HepG2 (cell line): ENCODE results near the gene DHX36. TPM values are rescaled to one million over a fixed set of nuclear protein-coding genes. Genes with fewer than 3 reads are reported as not detected.

ENCODE experiments used
- ATAC-seq: fragments of 200-7000 bp; cut with Tn5 transposase; 3 replicates; pipeline ENCODE4 v1.9.1; 2020; ENCODE audit warnings: mild to moderate bottlenecking, moderate library complexity
- BruUV-seq: library from RNA; stranded (reverse); fragments of 400-500 nt; replicated peaks from 2 replicates; lab custom pipeline; 2021; lab: Mats Ljungman, UMichigan
- CTCF ChIA-PET: fragments of 300-600 bp; formaldehyde crosslinking; extraction: SDS; loops from one replicate; lab custom pipeline; 2021; ENCODE audit warnings: low total read pairs, inconsistent platforms, low intra/inter-chr PET ratio; lab: Yijun Ruan, JAX
- POLR2A ChIA-PET: fragments of 350-600 bp; sonication (Branson Sonifier 250); formaldehyde crosslinking; loops from one replicate; lab custom pipeline; 2020; ENCODE audit warnings: antibody characterized with exemption, inconsistent platforms; lab: Yijun Ruan, JAX
- DNase-seq: peaks from one replicate; pipeline ENCODE4 v3.0.0-alpha.2; 2015; ENCODE audit warnings: low spot score
- FAIRE-seq: peaks from 3 replicates; lab custom pipeline; 2011; peaks lifted over from hg19 to GRCh38; lab: Jason Lieb, UNC
- H2AFZ ChIP-seq: one replicate; pipeline ENCODE4 v1.6.1; 2011; ENCODE audit warnings: low read length, inconsistent platforms
- H3K27ac ChIP-seq: fragments of 300-600 bp; 3 replicates; pipeline ENCODE4 v1.8.0; 2011; ENCODE audit warnings: mixed run types, mild to moderate bottlenecking, mixed read lengths, low read length, inconsistent platforms; ENCODE audit not compliant: insufficient read depth; ENCODE audit errors: extremely low read length
- H3K27me3 ChIP-seq, 2 experiments: fragments of 200-600 bp in 1 of 2; 2 replicates in 1 of 2; 3 replicates in 1 of 2; pipeline versions ENCODE4 v1.6.0 to v1.8.0; 2011; ENCODE audit warnings: low read length in 2 of 2, mild to moderate bottlenecking in 2 of 2, moderate library complexity in 2 of 2, inconsistent platforms in 1 of 2; ENCODE audit not compliant: insufficient read depth in 2 of 2, control insufficient read depth in 1 of 2
- H3K36me3 ChIP-seq, 2 experiments: fragments of 200-600 bp in 1 of 2; replicated peaks in 1 of 2; 2 replicates in 1 of 2; 3 replicates in 1 of 2; pipeline versions ENCODE4 v1.5.1 to v1.8.0; 2011; ENCODE audit warnings: low read length in 2 of 2, inconsistent platforms in 1 of 2; ENCODE audit not compliant: insufficient read depth in 2 of 2, control insufficient read depth in 1 of 2
- H3K4me1 ChIP-seq: 2 replicates; pipeline ENCODE4 v1.5.1; 2012; ENCODE audit warnings: low read length, inconsistent platforms; ENCODE audit not compliant: insufficient read depth
- H3K4me2 ChIP-seq: 2 replicates; pipeline ENCODE4 v1.6.0; 2011; ENCODE audit warnings: low read depth, low read length, inconsistent platforms
- H3K4me3 ChIP-seq, 3 experiments: fragments of 200-600 bp in 1 of 3; sonication (generic), shearing (Covaris generic) in 1 of 3; replicated peaks in 1 of 3; 2 replicates each; pipeline ENCODE4 v1.5.1; 2011 to 2016; ENCODE audit warnings: low read length in 3 of 3, inconsistent platforms in 2 of 3, low read depth in 2 of 3, mild to moderate bottlenecking in 2 of 3, control low read depth in 1 of 3, mixed read lengths in 1 of 3; ENCODE audit not compliant: insufficient read depth in 1 of 3
- H3K79me2 ChIP-seq: one replicate; pipeline ENCODE4 v1.6.1; 2011; ENCODE audit warnings: low read length, inconsistent platforms; ENCODE audit not compliant: insufficient read depth
- H3K9ac ChIP-seq: 2 replicates; pipeline ENCODE4 v1.6.0; 2011; ENCODE audit warnings: mild to moderate bottlenecking, low read depth, low read length, inconsistent platforms; ENCODE audit not compliant: insufficient read depth
- H3K9me3 ChIP-seq: 2 replicates; pipeline ENCODE4 v1.5.1; 2012; ENCODE audit warnings: mild to moderate bottlenecking, low read length
- H4K20me1 ChIP-seq: 2 replicates; pipeline ENCODE4 v1.6.0; 2011; ENCODE audit warnings: inconsistent platforms, mild to moderate bottlenecking, low read length, moderate library complexity; ENCODE audit not compliant: insufficient read depth
- CREB1 ChIP-seq, 2 experiments: fragments of 450-650 bp in 1 of 2; IDR thresholded peaks; 2 replicates each; pipeline ENCODE4 v1.6.1; 2016 to 2017; ENCODE audit warnings: control low read depth in 1 of 2, mild to moderate bottlenecking in 1 of 2, missing compliant biosample characterization in 1 of 2, missing genetic modification characterization in 1 of 2
- ELF1 ChIP-seq: sonication (generic); formaldehyde crosslinking; IDR thresholded peaks from 2 replicates; pipeline ENCODE4 v1.4.0; 2020; ENCODE audit warnings: missing genetic modification reagents
- ETV5 ChIP-seq: IDR thresholded peaks from 2 replicates; pipeline ENCODE4 v1.6.1; 2018; ENCODE audit warnings: missing biosample characterization, missing genetic modification reagents, inconsistent platforms, borderline replicate concordance
- FOXC1 ChIP-seq: sonication (generic); formaldehyde crosslinking; IDR thresholded peaks from 2 replicates; pipeline ENCODE4 v1.8.0; 2022; ENCODE audit warnings: mild to moderate bottlenecking, missing genetic modification reagents, borderline replicate concordance
- GABPA ChIP-seq, 2 experiments: IDR thresholded peaks; 2 replicates each; pipeline ENCODE4 v1.6.1; 2011 to 2016; ENCODE audit warnings: low read depth in 2 of 2, low read length in 1 of 2, missing biosample characterization in 1 of 2, missing genetic modification characterization in 1 of 2
- GFI1 ChIP-seq: sonication (generic); formaldehyde crosslinking; IDR thresholded peaks from 2 replicates; pipeline ENCODE4 v1.5.0; 2020; ENCODE audit warnings: missing genetic modification reagents, mild to moderate bottlenecking, borderline replicate concordance
- MEIS1 ChIP-seq: sonication (generic); formaldehyde crosslinking; IDR thresholded peaks from 2 replicates; pipeline ENCODE4 v1.9.0; 2021; ENCODE audit warnings: mild to moderate bottlenecking, missing genetic modification reagents, moderate library complexity, borderline replicate concordance
- MIXL1 ChIP-seq: IDR thresholded peaks from 2 replicates; pipeline ENCODE4 v1.6.1; 2016
- POGZ ChIP-seq: sonication (generic); formaldehyde crosslinking; IDR thresholded peaks from 2 replicates; pipeline ENCODE4 v1.4.0; 2020; ENCODE audit warnings: mild to moderate bottlenecking, missing genetic modification reagents
- RBFOX2 ChIP-seq: fragments of 200-400 bp; formaldehyde crosslinking; IDR thresholded peaks from 2 replicates; pipeline ENCODE4 v1.6.1; 2017; ENCODE audit warnings: low read depth, mild to moderate bottlenecking, low read length
- RNF2 ChIP-seq: fragments of 450-650 bp; conservative IDR thresholded peaks from 2 replicates; pipeline ENCODE4 v1.6.1; 2016; ENCODE audit warnings: low read depth
- SIX4 ChIP-seq: sonication (generic); formaldehyde crosslinking; IDR thresholded peaks from 2 replicates; pipeline ENCODE4 v1.4.0; 2020; ENCODE audit warnings: missing genetic modification reagents
- TMF1 ChIP-seq: sonication (generic); formaldehyde crosslinking; IDR thresholded peaks from 2 replicates; pipeline ENCODE4 v1.8.1; 2022; ENCODE audit warnings: low read depth, missing genetic modification reagents
- YEATS2 ChIP-seq: sonication (generic); formaldehyde crosslinking; IDR thresholded peaks from 2 replicates; pipeline ENCODE4 v1.4.0; 2020; ENCODE audit warnings: missing genetic modification reagents, borderline replicate concordance
- ZBTB38 ChIP-seq: sonication (generic); formaldehyde crosslinking; IDR thresholded peaks from 2 replicates; pipeline ENCODE4 v1.5.1; 2020; ENCODE audit warnings: mild to moderate bottlenecking, missing genetic modification reagents
- ZC3H13 ChIP-seq: sonication (generic); formaldehyde crosslinking; IDR thresholded peaks from 2 replicates; pipeline ENCODE4 v1.8.1; 2023; ENCODE audit warnings: mild to moderate bottlenecking, missing genetic modification reagents, moderate library complexity
- ZNF232 ChIP-seq: sonication (generic); formaldehyde crosslinking; IDR thresholded peaks from 2 replicates; pipeline ENCODE4 v1.4.0; 2020; ENCODE audit warnings: missing genetic modification reagents, borderline replicate concordance
- ZNF543 ChIP-seq: sonication (generic); formaldehyde crosslinking; IDR thresholded peaks from 2 replicates; pipeline ENCODE4 v1.4.0; 2020; ENCODE audit warnings: mild to moderate bottlenecking, missing genetic modification reagents
- ZNF549 ChIP-seq: sonication (generic); formaldehyde crosslinking; IDR thresholded peaks from 2 replicates; pipeline ENCODE4 v1.5.0; 2020; ENCODE audit warnings: missing genetic modification reagents
- ZNF674 ChIP-seq: sonication (generic); formaldehyde crosslinking; IDR thresholded peaks from 2 replicates; pipeline ENCODE4 v1.5.0; 2020; ENCODE audit warnings: low read depth, mild to moderate bottlenecking, missing genetic modification reagents
- ZNF713 ChIP-seq: sonication (generic); formaldehyde crosslinking; IDR thresholded peaks from 2 replicates; pipeline ENCODE4 v1.4.0; 2020; ENCODE audit warnings: mild to moderate bottlenecking, missing genetic modification reagents
- ZNF878 ChIP-seq: sonication (generic); formaldehyde crosslinking; IDR thresholded peaks from 2 replicates; pipeline ENCODE4 v1.8.1; 2023; ENCODE audit warnings: mild to moderate bottlenecking, missing genetic modification reagents, moderate library complexity
- ZSCAN9 ChIP-seq: IDR thresholded peaks from 2 replicates; pipeline ENCODE4 v1.6.1; 2016; ENCODE audit warnings: borderline replicate concordance
- in situ Hi-C: cut with HindIII; loops from 2 replicates; pipeline ENCODE4 v1.10.0; 2017; ENCODE audit warnings: low pct_unique_long_range_greater_than_20kb; ENCODE audit not compliant: extremely low pct_ligation_motif_present
- intact Hi-C: fragments of 100-400 bp; cut with micrococcal nuclease; formaldehyde crosslinking; loops from one replicate; pipeline ENCODE4 v1.10.0; 2022; ENCODE audit not compliant: unreplicated experiment
- polyA plus RNA-seq, 8 experiments: library from polyadenylated mRNA; depleted of rRNA in 3 of 8; stranded (reverse) in 7 of 8; unstranded in 1 of 8; fragments of >200 nt; fragmentation: Illumina TruSeq in 4 of 8; extraction: Trizol in 4 of 8; gene quantifications; 2 replicates each; pipeline versions ENCODE4 v1.2.1 to v1.2.3, GENCODE V29; 2011 to 2016; ENCODE audit warnings: low read depth in 4 of 8, missing spikeins in 1 of 8, mixed read lengths in 1 of 8; ENCODE audit not compliant: insufficient read depth in 1 of 8
- total RNA-seq, 5 experiments: library from RNA; depleted of rRNA; stranded (reverse); fragments of >200 nt; fragmentation: Illumina TruSeq; extraction: Trizol; gene quantifications; 2 replicates each; pipeline ENCODE4 v1.2.3, GENCODE V29; 2016; ENCODE audit warnings: low read depth in 1 of 5
- TF ChIP-seq, protein P1 (sequence below): sonication (generic); formaldehyde crosslinking; IDR thresholded peaks from 2 replicates; pipeline ENCODE4 v1.5.1; 2020; ENCODE audit warnings: missing genetic modification reagents, mild to moderate bottlenecking, borderline replicate concordance

The DHX36 gene
- total and polyA plus RNA-seq, 2 of the 13 experiments (the other 11 are each of a cell fraction or from before 2014, with no cell fraction given): 30.3 to 44.2 TPM

DNA sequence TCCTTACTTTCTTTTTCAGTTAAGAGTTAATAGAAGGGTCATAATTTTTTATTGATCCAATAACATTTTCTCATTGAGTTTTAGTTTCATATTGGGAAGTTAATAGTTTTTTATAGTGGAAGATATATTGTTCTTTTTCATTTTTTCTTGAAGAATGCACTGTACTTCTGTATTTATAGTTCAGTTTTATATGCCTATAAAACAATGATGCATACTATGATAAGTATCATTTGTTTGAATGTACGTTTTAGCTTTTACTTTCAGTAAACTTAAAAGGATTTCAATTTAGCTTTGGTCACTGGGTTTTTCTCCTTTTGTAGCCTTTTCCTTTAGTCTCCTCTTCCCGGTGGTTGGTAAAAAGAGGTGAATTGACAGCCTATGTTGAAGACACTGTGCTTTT is 98.8 kb downstream of the DHX36 start (continued):
- TF ChIP-seq, protein P1, sequence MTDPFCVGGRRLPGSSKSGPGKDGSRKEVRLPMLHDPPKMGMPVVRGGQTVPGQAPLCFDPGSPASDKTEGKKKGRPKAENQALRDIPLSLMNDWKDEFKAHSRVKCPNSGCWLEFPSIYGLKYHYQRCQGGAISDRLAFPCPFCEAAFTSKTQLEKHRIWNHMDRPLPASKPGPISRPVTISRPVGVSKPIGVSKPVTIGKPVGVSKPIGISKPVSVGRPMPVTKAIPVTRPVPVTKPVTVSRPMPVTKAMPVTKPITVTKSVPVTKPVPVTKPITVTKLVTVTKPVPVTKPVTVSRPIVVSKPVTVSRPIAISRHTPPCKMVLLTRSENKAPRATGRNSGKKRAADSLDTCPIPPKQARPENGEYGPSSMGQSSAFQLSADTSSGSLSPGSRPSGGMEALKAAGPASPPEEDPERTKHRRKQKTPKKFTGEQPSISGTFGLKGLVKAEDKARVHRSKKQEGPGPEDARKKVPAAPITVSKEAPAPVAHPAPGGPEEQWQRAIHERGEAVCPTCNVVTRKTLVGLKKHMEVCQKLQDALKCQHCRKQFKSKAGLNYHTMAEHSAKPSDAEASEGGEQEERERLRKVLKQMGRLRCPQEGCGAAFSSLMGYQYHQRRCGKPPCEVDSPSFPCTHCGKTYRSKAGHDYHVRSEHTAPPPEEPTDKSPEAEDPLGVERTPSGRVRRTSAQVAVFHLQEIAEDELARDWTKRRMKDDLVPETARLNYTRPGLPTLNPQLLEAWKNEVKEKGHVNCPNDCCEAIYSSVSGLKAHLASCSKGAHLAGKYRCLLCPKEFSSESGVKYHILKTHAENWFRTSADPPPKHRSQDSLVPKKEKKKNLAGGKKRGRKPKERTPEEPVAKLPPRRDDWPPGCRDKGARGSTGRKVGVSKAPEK (CRISPR knock-in tag): no peak
- no peak for TF ChIP-seq ZBTB38 (CRISPR knock-in tag)
- no peak for TF ChIP-seq ZNF674 (CRISPR knock-in tag)
- TF ChIP-seq MIXL1 (CRISPR knock-in tag): no peak
- no peak for TF ChIP-seq ZSCAN9 (CRISPR knock-in tag)

DNA sequence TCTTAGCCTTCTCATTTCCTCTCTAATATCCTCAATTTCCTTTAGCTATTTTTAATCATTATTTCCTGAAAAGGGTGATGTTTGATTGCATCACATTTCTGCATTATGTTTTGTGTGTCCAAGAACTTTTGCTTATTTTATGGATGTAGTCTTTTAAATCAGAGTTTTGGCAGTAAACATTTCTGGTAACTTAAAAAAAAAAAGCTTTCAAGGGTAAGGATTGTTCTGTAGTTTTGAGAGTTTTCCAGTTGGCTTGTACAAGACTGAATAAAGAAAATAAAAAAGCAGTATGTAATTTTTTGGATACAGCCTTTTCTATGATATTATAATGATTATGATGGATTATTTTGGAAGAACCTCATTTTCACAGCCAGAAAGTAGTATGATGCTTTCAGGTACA is 99.4 kb downstream of the DHX36 start:
- no peak for DNase-seq
- in situ Hi-C loops (no loop called here), intact Hi-C loops (loop anchor here (10.0 kb wide), 1 partner anchor 100 kb away; the partner anchor contains the start of gene ARHGEF26)
- FAIRE-seq: no peak
- Histone ChIP-seq H2AFZ (no peak overlapping the region), H3K27ac (no peak overlapping the region), H4K20me1 (no peaks in the 10 kb centered on the region), H3K36me3 (no peaks in the 10 kb centered on the region), H3K4me1 (peaks cover 11% of the 10 kb centered on the region), H3K9ac (no peak overlapping the region), H3K4me2 (no peak overlapping the region), H3K4me3 (no peak overlapping the region), H3K27me3 (no peaks in the 10 kb centered on the region), H3K79me2 (no peaks in the 10 kb centered on the region), H3K9me3 (no peaks in the 10 kb centered on the region)
- ChIA-PET CTCF (no interaction called here), POLR2A (no interaction called here)
- BruUV-seq: no TSS peak
- no peak for ATAC-seq
- no peak for TF ChIP-seq GFI1 (CRISPR knock-in tag)
- TF ChIP-seq SIX4: no peak
- TF ChIP-seq ZNF878 (CRISPR knock-in tag): no peak
- TF ChIP-seq CREB1 (IDR thresholded peaks at IDR 0.05): no peak
- no peak for TF ChIP-seq CREB1 (CRISPR knock-in tag; IDR thresholded peaks at IDR 0.05)
- TF ChIP-seq ZNF713 (CRISPR knock-in tag): no peak
- TF ChIP-seq ELF1 (CRISPR knock-in tag): no peak
- TF ChIP-seq ETV5 (CRISPR knock-in tag): no peak
- TF ChIP-seq GABPA (IDR thresholded peaks at IDR 0.05; ENCODE audit: low read depth, low read length): no peak
- TF ChIP-seq GABPA (CRISPR knock-in tag; IDR thresholded peaks at IDR 0.05; ENCODE audit: low read depth): no peak
- TF ChIP-seq FOXC1 (CRISPR knock-in tag): no peak
- TF ChIP-seq ZNF232 (CRISPR knock-in tag): no peak
- TF ChIP-seq ZNF543 (CRISPR knock-in tag): no peak
- no peak for TF ChIP-seq YEATS2 (CRISPR knock-in tag)
- no peak for TF ChIP-seq RBFOX2
- TF ChIP-seq MEIS1 (CRISPR knock-in tag): no peak
- TF ChIP-seq RNF2: no peak
- TF ChIP-seq TMF1 (CRISPR knock-in tag): no peak
- no peak for TF ChIP-seq ZNF549
- TF ChIP-seq POGZ: no peak
- no peak for TF ChIP-seq ZC3H13 (CRISPR knock-in tag)
